HepG2 (cell line): ENCODE measurements around the gene ELN. TPM values are rescaled to one million over a fixed set of nuclear protein-coding genes. Genes with fewer than 3 reads are reported as not detected.

ENCODE experiments used
- ATAC-seq: fragments of 200-7000 bp; cut with Tn5 transposase; 3 replicates; pipeline ENCODE4 v1.9.1; 2020; ENCODE audit warnings: mild to moderate bottlenecking, moderate library complexity
- BruUV-seq: library from RNA; stranded (reverse); fragments of 400-500 nt; replicated peaks from 2 replicates; lab custom pipeline; 2021; lab: Mats Ljungman, UMichigan
- CTCF ChIA-PET: fragments of 300-600 bp; formaldehyde crosslinking; extraction: SDS; loops from one replicate; lab custom pipeline; 2021; ENCODE audit warnings: low total read pairs, inconsistent platforms, low intra/inter-chr PET ratio; lab: Yijun Ruan, JAX
- POLR2A ChIA-PET: fragments of 350-600 bp; sonication (Branson Sonifier 250); formaldehyde crosslinking; loops from one replicate; lab custom pipeline; 2020; ENCODE audit warnings: antibody characterized with exemption, inconsistent platforms; lab: Yijun Ruan, JAX
- DNase-seq: peaks from one replicate; pipeline ENCODE4 v3.0.0-alpha.2; 2015; ENCODE audit warnings: low spot score
- FAIRE-seq: peaks from 3 replicates; lab custom pipeline; 2011; peaks lifted over from hg19 to GRCh38; lab: Jason Lieb, UNC
- H2AFZ ChIP-seq: one replicate; pipeline ENCODE4 v1.6.1; 2011; ENCODE audit warnings: low read length, inconsistent platforms
- H3K27ac ChIP-seq: fragments of 300-600 bp; 3 replicates; pipeline ENCODE4 v1.8.0; 2011; ENCODE audit warnings: mixed run types, mild to moderate bottlenecking, mixed read lengths, low read length, inconsistent platforms; ENCODE audit not compliant: insufficient read depth; ENCODE audit errors: extremely low read length
- H3K27me3 ChIP-seq, 2 experiments: fragments of 200-600 bp in 1 of 2; 2 replicates in 1 of 2; 3 replicates in 1 of 2; pipeline versions ENCODE4 v1.6.0 to v1.8.0; 2011; ENCODE audit warnings: low read length in 2 of 2, mild to moderate bottlenecking in 2 of 2, moderate library complexity in 2 of 2, inconsistent platforms in 1 of 2; ENCODE audit not compliant: insufficient read depth in 2 of 2, control insufficient read depth in 1 of 2
- H3K36me3 ChIP-seq, 2 experiments: fragments of 200-600 bp in 1 of 2; replicated peaks in 1 of 2; 2 replicates in 1 of 2; 3 replicates in 1 of 2; pipeline versions ENCODE4 v1.5.1 to v1.8.0; 2011; ENCODE audit warnings: low read length in 2 of 2, inconsistent platforms in 1 of 2; ENCODE audit not compliant: insufficient read depth in 2 of 2, control insufficient read depth in 1 of 2
- H3K4me1 ChIP-seq: 2 replicates; pipeline ENCODE4 v1.5.1; 2012; ENCODE audit warnings: low read length, inconsistent platforms; ENCODE audit not compliant: insufficient read depth
- H3K4me2 ChIP-seq: 2 replicates; pipeline ENCODE4 v1.6.0; 2011; ENCODE audit warnings: low read depth, low read length, inconsistent platforms
- H3K4me3 ChIP-seq, 3 experiments: fragments of 200-600 bp in 1 of 3; sonication (generic), shearing (Covaris generic) in 1 of 3; replicated peaks in 1 of 3; 2 replicates each; pipeline ENCODE4 v1.5.1; 2011 to 2016; ENCODE audit warnings: low read length in 3 of 3, inconsistent platforms in 2 of 3, low read depth in 2 of 3, mild to moderate bottlenecking in 2 of 3, control low read depth in 1 of 3, mixed read lengths in 1 of 3; ENCODE audit not compliant: insufficient read depth in 1 of 3
- H3K79me2 ChIP-seq: one replicate; pipeline ENCODE4 v1.6.1; 2011; ENCODE audit warnings: low read length, inconsistent platforms; ENCODE audit not compliant: insufficient read depth
- H3K9ac ChIP-seq: 2 replicates; pipeline ENCODE4 v1.6.0; 2011; ENCODE audit warnings: mild to moderate bottlenecking, low read depth, low read length, inconsistent platforms; ENCODE audit not compliant: insufficient read depth
- H3K9me3 ChIP-seq: 2 replicates; pipeline ENCODE4 v1.5.1; 2012; ENCODE audit warnings: mild to moderate bottlenecking, low read length
- H4K20me1 ChIP-seq: 2 replicates; pipeline ENCODE4 v1.6.0; 2011; ENCODE audit warnings: inconsistent platforms, mild to moderate bottlenecking, low read length, moderate library complexity; ENCODE audit not compliant: insufficient read depth
- ZNF446 ChIP-seq: sonication (generic); formaldehyde crosslinking; IDR thresholded peaks from 2 replicates; pipeline ENCODE4 v1.5.0; 2020; ENCODE audit warnings: mild to moderate bottlenecking, missing genetic modification reagents
- ZNF468 ChIP-seq: sonication (generic); formaldehyde crosslinking; IDR thresholded peaks from 2 replicates; pipeline ENCODE4 v1.8.0; 2022; ENCODE audit warnings: mild to moderate bottlenecking, moderate library complexity, missing genetic modification reagents
- WGBS: methylation state at CpG from one replicate; pipeline ENCODE4 v1.1.6; 2017; ENCODE audit warnings: low lambda C conversion rate; 5-methylcytosine and 5-hydroxymethylcytosine counted together
- in situ Hi-C: cut with HindIII; loops from 2 replicates; pipeline ENCODE4 v1.10.0; 2017; ENCODE audit warnings: low pct_unique_long_range_greater_than_20kb; ENCODE audit not compliant: extremely low pct_ligation_motif_present
- intact Hi-C: fragments of 100-400 bp; cut with micrococcal nuclease; formaldehyde crosslinking; loops from one replicate; pipeline ENCODE4 v1.10.0; 2022; ENCODE audit not compliant: unreplicated experiment
- polyA plus RNA-seq, 8 experiments: library from polyadenylated mRNA; depleted of rRNA in 3 of 8; stranded (reverse) in 7 of 8; unstranded in 1 of 8; fragments of >200 nt; fragmentation: Illumina TruSeq in 4 of 8; extraction: Trizol in 4 of 8; gene quantifications; 2 replicates each; pipeline versions ENCODE4 v1.2.1 to v1.2.3, GENCODE V29; 2011 to 2016; ENCODE audit warnings: low read depth in 4 of 8, missing spikeins in 1 of 8, mixed read lengths in 1 of 8; ENCODE audit not compliant: insufficient read depth in 1 of 8
- total RNA-seq, 5 experiments: library from RNA; depleted of rRNA; stranded (reverse); fragments of >200 nt; fragmentation: Illumina TruSeq; extraction: Trizol; gene quantifications; 2 replicates each; pipeline ENCODE4 v1.2.3, GENCODE V29; 2016; ENCODE audit warnings: low read depth in 1 of 5
- TF ChIP-seq, protein P1 (sequence below): IDR thresholded peaks from 2 replicates; pipeline ENCODE4 v1.6.1; 2012; ENCODE audit warnings: low read length, improper control_type of control experiment

Gene ELN
- total and polyA plus RNA-seq, 2 of the 13 experiments (the other 11 are each of a cell fraction or from before 2014, with no cell fraction given) = 0.15 to 0.37 TPM

DNA sequence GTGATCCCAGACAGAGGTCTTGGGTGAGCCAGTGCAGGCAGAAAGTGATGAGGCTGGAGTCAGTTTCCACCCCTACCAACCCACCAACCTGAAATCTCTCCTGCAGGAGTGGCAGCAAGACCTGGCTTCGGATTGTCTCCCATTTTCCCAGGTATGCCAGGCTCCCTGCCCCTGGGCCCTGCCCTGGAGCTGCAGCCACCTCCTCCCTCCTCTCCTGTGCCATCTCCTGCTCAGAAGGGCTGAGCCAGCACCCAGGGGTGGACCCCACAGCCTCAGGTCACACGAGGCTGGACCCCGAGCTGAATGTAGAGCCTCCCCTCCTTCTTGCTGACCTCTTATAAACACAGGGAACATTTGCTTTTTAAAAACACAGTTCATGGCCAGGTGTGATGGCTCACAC, 38.7 kb downstream of the ELN start:
- Histone ChIP-seq H3K27ac (no peak overlapping the region), H3K9me3 (no peaks in the 10 kb centered on the region), H3K36me3 (no peaks in the 10 kb centered on the region), H3K4me3 (no peak overlapping the region), H3K4me2 (no peak overlapping the region), H3K4me1 (peaks cover 22% of the 10 kb centered on the region), H4K20me1 (no peaks in the 10 kb centered on the region), H3K79me2 (no peaks in the 10 kb centered on the region), H3K27me3 (peaks cover 0 to 3% of the 10 kb centered on the region in 2 experiments; a peak in 2 of 5 replicates), H3K9ac (no peak overlapping the region), H2AFZ (no peak overlapping the region)
- WGBS = 21% methylated on average over 2 of the region's 3 CpGs
- no peak for DNase-seq
- in situ Hi-C loops (loop anchor here (5.0 to 10.0 kb wide), 2 partner anchors 106 to 338 kb away; partner anchors contain the start of gene EIF4H), intact Hi-C loops (loop anchor here (1.0 to 5.0 kb wide), 2 partner anchors 117 to 136 kb away; no protein-coding TSS in a partner anchor)
- no peak for FAIRE-seq
- ChIA-PET POLR2A (no interaction called here), CTCF (no interaction called here)
- TF ChIP-seq, protein P1, sequence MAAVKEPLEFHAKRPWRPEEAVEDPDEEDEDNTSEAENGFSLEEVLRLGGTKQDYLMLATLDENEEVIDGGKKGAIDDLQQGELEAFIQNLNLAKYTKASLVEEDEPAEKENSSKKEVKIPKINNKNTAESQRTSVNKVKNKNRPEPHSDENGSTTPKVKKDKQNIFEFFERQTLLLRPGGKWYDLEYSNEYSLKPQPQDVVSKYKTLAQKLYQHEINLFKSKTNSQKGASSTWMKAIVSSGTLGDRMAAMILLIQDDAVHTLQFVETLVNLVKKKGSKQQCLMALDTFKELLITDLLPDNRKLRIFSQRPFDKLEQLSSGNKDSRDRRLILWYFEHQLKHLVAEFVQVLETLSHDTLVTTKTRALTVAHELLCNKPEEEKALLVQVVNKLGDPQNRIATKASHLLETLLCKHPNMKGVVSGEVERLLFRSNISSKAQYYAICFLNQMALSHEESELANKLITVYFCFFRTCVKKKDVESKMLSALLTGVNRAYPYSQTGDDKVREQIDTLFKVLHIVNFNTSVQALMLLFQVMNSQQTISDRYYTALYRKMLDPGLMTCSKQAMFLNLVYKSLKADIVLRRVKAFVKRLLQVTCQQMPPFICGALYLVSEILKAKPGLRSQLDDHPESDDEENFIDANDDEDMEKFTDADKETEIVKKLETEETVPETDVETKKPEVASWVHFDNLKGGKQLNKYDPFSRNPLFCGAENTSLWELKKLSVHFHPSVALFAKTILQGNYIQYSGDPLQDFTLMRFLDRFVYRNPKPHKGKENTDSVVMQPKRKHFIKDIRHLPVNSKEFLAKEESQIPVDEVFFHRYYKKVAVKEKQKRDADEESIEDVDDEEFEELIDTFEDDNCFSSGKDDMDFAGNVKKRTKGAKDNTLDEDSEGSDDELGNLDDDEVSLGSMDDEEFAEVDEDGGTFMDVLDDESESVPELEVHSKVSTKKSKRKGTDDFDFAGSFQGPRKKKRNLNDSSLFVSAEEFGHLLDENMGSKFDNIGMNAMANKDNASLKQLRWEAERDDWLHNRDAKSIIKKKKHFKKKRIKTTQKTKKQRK = no peak
- TF ChIP-seq ZNF468 (no peak), ZNF446 (CRISPR knock-in tag) (no peak)
- BruUV-seq = no TSS peak
- ATAC-seq = no peak
